K562 (cell line): ENCODE measurements around the gene IGF2R. TPM values are rescaled to one million over a fixed set of nuclear protein-coding genes. Genes with fewer than 3 reads are reported as not detected.

Source experiments
- ATAC-seq: fragments of 200-7000 bp; cut with Tn5 transposase; 3 replicates; pipeline ENCODE4 v1.9.1; 2020; ENCODE audit warnings: moderate library complexity
- BruUV-seq: library from RNA; stranded (reverse); fragments of 400-500 nt; replicated peaks from 2 replicates; lab custom pipeline; 2021; lab: Mats Ljungman, UMichigan
- CTCF ChIA-PET: fragments of 300-600 bp; formaldehyde crosslinking; extraction: SDS; loops from one replicate; lab custom pipeline; 2021; ENCODE audit warnings: low intra/inter-chr PET ratio; lab: Yijun Ruan, JAX
- POLR2A ChIA-PET: fragments of 300-600, 350-650 bp; sonication (Branson Sonifier 250); formaldehyde crosslinking; extraction: SDS; loops from one replicate; lab custom pipeline; 2021; ENCODE audit warnings: antibody characterized with exemption, inconsistent platforms; lab: Yijun Ruan, JAX
- DNase-seq, 4 experiments: peaks; one replicate each; pipeline versions ENCODE4 v3.0.0 to v3.0.0-alpha.2; 2011 to 2018; ENCODE audit warnings: low spot score in 3 of 4, mixed read lengths in 3 of 4; ENCODE audit errors: extremely low read depth in 1 of 4
- FAIRE-seq: peaks from 2 replicates; lab custom pipeline; 2011; peaks lifted over from hg19 to GRCh38; lab: Jason Lieb, UNC
- H2AFZ ChIP-seq: 2 replicates; pipeline ENCODE4 v1.6.0; 2011; ENCODE audit warnings: low read depth, low read length, control low read depth, inconsistent platforms
- H3K27ac ChIP-seq: fragments of 200-600 bp; 3 replicates; pipeline ENCODE4 v1.8.0; 2011; ENCODE audit warnings: low read depth, mild to moderate bottlenecking, control low read depth, inconsistent platforms, low read length, moderate library complexity, mixed read lengths; ENCODE audit errors: extremely low read depth
- H3K27me3 ChIP-seq, 2 experiments: fragments of 300-600 bp in 1 of 2; 2 replicates in 1 of 2; 3 replicates in 1 of 2; pipeline versions ENCODE4 v1.6.0 to v1.8.0; 2011; ENCODE audit warnings: inconsistent platforms in 2 of 2, low read length in 2 of 2, mild to moderate bottlenecking in 1 of 2, mixed read lengths in 1 of 2, moderate library complexity in 1 of 2; ENCODE audit not compliant: control insufficient read depth in 2 of 2, insufficient read depth in 2 of 2
- H3K36me3 ChIP-seq: fragments of 300-600 bp; 3 replicates; pipeline ENCODE4 v1.8.0; 2011; ENCODE audit warnings: mild to moderate bottlenecking, low read length, inconsistent platforms; ENCODE audit not compliant: control insufficient read depth, insufficient read depth
- H3K4me1 ChIP-seq, 2 experiments: fragments of 200-600 bp in 1 of 2; replicated peaks in 1 of 2; 2 replicates in 1 of 2; 3 replicates in 1 of 2; pipeline versions ENCODE4 v1.5.1 to v1.8.0; 2011; ENCODE audit warnings: inconsistent platforms in 2 of 2, low read length in 2 of 2, mild to moderate bottlenecking in 1 of 2, mixed read lengths in 1 of 2, moderate library complexity in 1 of 2; ENCODE audit not compliant: control insufficient read depth in 2 of 2, insufficient read depth in 2 of 2
- H3K4me2 ChIP-seq: 2 replicates; pipeline ENCODE4 v1.6.1; 2011; ENCODE audit warnings: low read length, control low read depth, inconsistent platforms, mixed read lengths; ENCODE audit not compliant: insufficient read depth
- H3K4me3 ChIP-seq: fragments of 200-600 bp; sonication (generic), shearing (Covaris generic); 2 replicates; pipeline ENCODE4 v1.5.1; 2016; ENCODE audit warnings: control low read depth, inconsistent platforms
- H3K79me2 ChIP-seq: fragments of 200-600 bp; 3 replicates; pipeline ENCODE4 v1.8.0; 2011; ENCODE audit warnings: low read length, inconsistent platforms; ENCODE audit not compliant: control insufficient read depth, insufficient read depth
- H3K9ac ChIP-seq, 2 experiments: 2 replicates each; pipeline versions ENCODE4 v1.6.0 to v1.6.1; 2011; ENCODE audit warnings: low read depth in 2 of 2, low read length in 2 of 2, control low read depth in 1 of 2, inconsistent platforms in 1 of 2, mild to moderate bottlenecking in 1 of 2, mixed read lengths in 1 of 2; ENCODE audit not compliant: insufficient read depth in 1 of 2
- H3K9me1 ChIP-seq: one replicate; pipeline ENCODE4 v1.6.0; 2011; ENCODE audit warnings: inconsistent platforms, mild to moderate bottlenecking, low read length, moderate library complexity; ENCODE audit not compliant: control insufficient read depth, insufficient read depth
- H3K9me3 ChIP-seq: replicated peaks from 2 replicates; pipeline ENCODE4 v1.5.1; 2011; ENCODE audit warnings: low read depth, low read length, inconsistent platforms; ENCODE audit not compliant: control insufficient read depth, insufficient read depth
- H4K20me1 ChIP-seq: replicated peaks from 2 replicates; pipeline ENCODE4 v1.6.1; 2011; ENCODE audit warnings: low read length, inconsistent platforms, mixed read lengths; ENCODE audit not compliant: control insufficient read depth, insufficient read depth
- ADNP ChIP-seq: fragments of 200-800 bp; sonication (Bioruptor generic); IDR thresholded peaks from 2 replicates; pipeline ENCODE4 v1.6.1; 2016; ENCODE audit warnings: missing genetic modification characterization, missing compliant biosample characterization
- BHLHE40 ChIP-seq: IDR thresholded peaks from 2 replicates; pipeline ENCODE4 v1.6.1; 2011; ENCODE audit warnings: low read length, improper control_type of control experiment
- EWSR1 ChIP-seq: fragments of 450-650 bp; IDR thresholded peaks from 2 replicates; pipeline ENCODE4 v1.6.1; 2018; ENCODE audit warnings: borderline replicate concordance, mild to moderate bottlenecking, low read depth, moderate library complexity; ENCODE audit not compliant: partially characterized antibody
- FOXM1 ChIP-seq, 2 experiments: fragments of 450-650 bp in 1 of 2; sonication (generic) in 1 of 2; formaldehyde crosslinking in 1 of 2; IDR thresholded peaks; 2 replicates each; pipeline versions ENCODE4 v1.6.1 to v1.9.0; 2017 to 2022; ENCODE audit warnings: low read depth in 2 of 2, mild to moderate bottlenecking in 2 of 2, missing genetic modification reagents in 1 of 2, moderate library complexity in 1 of 2
- MYBL2 ChIP-seq, 2 experiments: fragments of 450-650 bp in 1 of 2; sonication (generic) in 1 of 2; formaldehyde crosslinking in 1 of 2; IDR thresholded peaks; 2 replicates each; pipeline versions ENCODE4 v1.6.1 to v1.8.1; 2017 to 2022; ENCODE audit warnings: borderline replicate concordance in 1 of 2, inconsistent platforms in 1 of 2, low read depth in 1 of 2, mild to moderate bottlenecking in 1 of 2, missing genetic modification reagents in 1 of 2, moderate library complexity in 1 of 2
- TAL1 ChIP-seq: fragments of 450-650 bp; IDR thresholded peaks from 2 replicates; pipeline ENCODE4 v1.6.1; 2016; ENCODE audit warnings: mild to moderate bottlenecking
- ZNF143 ChIP-seq: sonication (generic); formaldehyde crosslinking; IDR thresholded peaks from 2 replicates; pipeline ENCODE4 v1.9.0; 2022; ENCODE audit warnings: mild to moderate bottlenecking, missing genetic modification reagents
- WGBS: fragments of 100-300 bp; shearing (Covaris generic); methylation state at CpG from one replicate; pipeline ENCODE4 v1.1.6; 2016; ENCODE audit warnings: low coverage, mixed read lengths; ENCODE audit not compliant: insufficient coverage; ENCODE audit errors: missing lambda C conversion rate; 5-methylcytosine and 5-hydroxymethylcytosine counted together
- in situ Hi-C: fragments of 300-500 bp; cut with MboI; formaldehyde crosslinking; loops from 4 replicates; pipeline ENCODE4 v1.15.0; 2018; ENCODE audit warnings: inconsistent platforms, mixed read lengths
- intact Hi-C: fragments of 100-400 bp; cut with micrococcal nuclease; formaldehyde crosslinking; loops from 2 replicates; pipeline ENCODE4 v1.14.2; 2022
- polyA plus RNA-seq, 8 experiments: library from polyadenylated mRNA; depleted of rRNA in 4 of 8; stranded (reverse) in 5 of 8; unstranded in 3 of 8; fragments of >200 nt; fragmentation: Nextera tagmentation in 2 of 8; fragmentation: Illumina TruSeq in 1 of 8; extraction: Ambion mirVana in 2 of 8; extraction: Trizol in 1 of 8; gene quantifications; 2 replicates each; pipeline versions ENCODE4 v1.2.1 to v1.2.3, GENCODE V29; 2011 to 2014; ENCODE audit warnings: inconsistent platforms in 1 of 8, missing spikeins in 1 of 8
- total RNA-seq, 7 experiments: library from RNA; depleted of rRNA in 6 of 7; stranded (reverse); fragments of >200 nt in 6 of 7; fragmentation: Illumina TruSeq in 2 of 7; extraction: Trizol in 2 of 7; gene quantifications; 2 replicates each; pipeline versions ENCODE4 v1.2.1 to v1.2.3, GENCODE V29; 2011 to 2021; ENCODE audit warnings: low replicate concordance in 1 of 7
- TF ChIP-seq, protein P1 (sequence below): fragments of 250-450 bp; sonication (Bioruptor Pico); IDR thresholded peaks from 2 replicates; pipeline ENCODE4 v1.4.0; 2020; ENCODE audit warnings: mild to moderate bottlenecking, moderate library complexity

The IGF2R gene
- total and polyA plus RNA-seq, 9 of the 15 experiments (the other 6 are each of a cell fraction or from before 2014, with no cell fraction given), result 3.5 to 92.3 (median 34.5) TPM

- POLR2A ChIA-PET, result interaction anchor here (0.5 to 1.2 kb wide), 3 partner anchors 12 to 61 kb away, joined by 3 to 5 read pairs (median 3); no protein-coding TSS in a partner anchor
- no peaks in the 10 kb centered on the region for H3K27me3 ChIP-seq
- H3K9me3 ChIP-seq, result no peaks in the 10 kb centered on the region
- no peak overlapping the region for H2AFZ ChIP-seq
- H4K20me1 ChIP-seq, result no peaks in the 10 kb centered on the region
- peaks cover 97% of the 10 kb centered on the region for H3K36me3 ChIP-seq
- no TSS peak for BruUV-seq
- H3K4me3 ChIP-seq, result no peak overlapping the region
- H3K9me1 ChIP-seq, result no peaks in the 10 kb centered on the region
- ATAC-seq, result no peak
- 97% methylated on average over 5 of the region's 5 CpGs for WGBS
- CTCF ChIA-PET, result no interaction called here
- intact Hi-C loops, result no loop called here
- H3K4me1 ChIP-seq, result no peaks in the 10 kb centered on the region
- no peak for TF ChIP-seq EWSR1
- TF ChIP-seq ZNF143 (CRISPR knock-in tag), result no peak
- TF ChIP-seq ADNP (tag), result no peak
- no peak for TF ChIP-seq FOXM1 (IDR thresholded peaks at IDR 0.05; ENCODE audit: low read depth)
- no peak for TF ChIP-seq FOXM1 (CRISPR knock-in tag; IDR thresholded peaks at IDR 0.05; ENCODE audit: low read depth)
- TF ChIP-seq BHLHE40, result no peak
- no peak for TF ChIP-seq TAL1
- no peak for TF ChIP-seq MYBL2 (IDR thresholded peaks at IDR 0.05; ENCODE audit: low read depth)
- TF ChIP-seq MYBL2 (CRISPR knock-in tag; IDR thresholded peaks at IDR 0.05; ENCODE audit: borderline replicate concordance), result no peak
- TF ChIP-seq, protein P1, sequence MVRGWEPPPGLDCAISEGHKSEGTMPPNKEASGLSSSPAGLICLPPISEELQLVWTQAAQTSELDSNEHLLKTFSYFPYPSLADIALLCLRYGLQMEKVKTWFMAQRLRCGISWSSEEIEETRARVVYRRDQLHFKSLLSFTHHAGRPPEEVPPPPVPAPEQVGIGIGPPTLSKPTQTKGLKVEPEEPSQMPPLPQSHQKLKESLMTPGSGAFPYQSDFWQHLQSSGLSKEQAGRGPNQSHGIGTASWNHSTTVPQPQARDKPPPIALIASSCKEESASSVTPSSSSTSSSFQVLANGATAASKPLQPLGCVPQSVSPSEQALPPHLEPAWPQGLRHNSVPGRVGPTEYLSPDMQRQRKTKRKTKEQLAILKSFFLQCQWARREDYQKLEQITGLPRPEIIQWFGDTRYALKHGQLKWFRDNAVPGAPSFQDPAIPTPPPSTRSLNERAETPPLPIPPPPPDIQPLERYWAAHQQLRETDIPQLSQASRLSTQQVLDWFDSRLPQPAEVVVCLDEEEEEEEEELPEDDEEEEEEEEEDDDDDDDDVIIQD, result no peak
- TF ChIP-seq, all 486 proteins: peak for 0
- in situ Hi-C loops, result no loop called here
- no peak overlapping the region for H3K27ac ChIP-seq
- no peaks in the 10 kb centered on the region for H3K79me2 ChIP-seq
- DNase-seq (no peak), FAIRE-seq (no peak)
- no peak overlapping the region for H3K4me2 ChIP-seq
- H3K9ac ChIP-seq, result no peak overlapping the region
Observed at GRCh38 chr6:160076009-160076408, 107.1 kb downstream of the IGF2R start.
